Panc1 (cell line): Measurements from ENCODE around the gene FUT2.

Experiments
- POLR2AphosphoS5 ChIP-seq: IDR thresholded peaks from 2 replicates; pipeline ENCODE4 v1.6.1; 2012; ENCODE audit warnings: mild to moderate bottlenecking, low read depth, low read length, moderate library complexity
- TF ChIP-seq, protein P1 (sequence below): fragments of 450-650 bp; IDR thresholded peaks from 2 replicates; pipeline ENCODE4 v1.5.1; 2017; ENCODE audit warnings: mild to moderate bottlenecking

DNA sequence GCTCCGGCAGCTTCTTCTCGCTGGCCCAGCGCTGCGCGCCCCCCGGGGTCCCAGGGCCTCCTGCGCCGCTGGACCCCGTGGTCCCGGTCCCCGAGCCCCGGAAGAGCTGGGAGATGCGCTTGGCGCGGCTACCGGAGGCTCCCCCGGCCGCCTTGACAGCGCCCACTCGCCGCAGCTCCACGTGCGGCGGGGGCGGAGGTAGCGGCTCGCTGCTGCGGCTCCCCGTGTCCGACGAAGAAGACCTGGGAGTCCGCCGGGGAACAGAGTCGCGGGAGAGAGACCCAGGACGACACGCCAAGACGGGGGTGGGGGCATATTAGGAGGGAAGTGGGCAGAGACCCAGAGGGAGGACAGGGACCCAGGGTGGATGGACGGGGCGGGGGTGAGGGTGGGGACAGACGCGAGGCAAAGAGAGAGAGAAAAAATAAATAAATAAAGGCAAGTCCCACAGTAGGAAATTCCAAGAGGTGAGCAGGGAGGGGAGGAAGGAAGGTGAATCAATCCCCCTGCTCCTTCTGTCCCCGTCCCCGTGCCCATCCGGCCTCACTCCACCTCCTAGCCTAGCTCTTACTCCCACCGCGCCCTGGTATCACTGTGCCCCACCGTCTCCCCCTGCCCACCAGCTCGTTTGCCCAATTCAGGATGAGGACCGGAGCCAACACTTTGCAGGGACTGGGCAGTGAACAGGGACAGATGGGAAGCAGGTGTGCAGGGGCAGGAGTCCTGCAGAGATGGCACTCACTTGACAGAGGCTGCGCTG lies 43.8 kb downstream of the FUT2 start:
- TF ChIP-seq, protein P1, sequence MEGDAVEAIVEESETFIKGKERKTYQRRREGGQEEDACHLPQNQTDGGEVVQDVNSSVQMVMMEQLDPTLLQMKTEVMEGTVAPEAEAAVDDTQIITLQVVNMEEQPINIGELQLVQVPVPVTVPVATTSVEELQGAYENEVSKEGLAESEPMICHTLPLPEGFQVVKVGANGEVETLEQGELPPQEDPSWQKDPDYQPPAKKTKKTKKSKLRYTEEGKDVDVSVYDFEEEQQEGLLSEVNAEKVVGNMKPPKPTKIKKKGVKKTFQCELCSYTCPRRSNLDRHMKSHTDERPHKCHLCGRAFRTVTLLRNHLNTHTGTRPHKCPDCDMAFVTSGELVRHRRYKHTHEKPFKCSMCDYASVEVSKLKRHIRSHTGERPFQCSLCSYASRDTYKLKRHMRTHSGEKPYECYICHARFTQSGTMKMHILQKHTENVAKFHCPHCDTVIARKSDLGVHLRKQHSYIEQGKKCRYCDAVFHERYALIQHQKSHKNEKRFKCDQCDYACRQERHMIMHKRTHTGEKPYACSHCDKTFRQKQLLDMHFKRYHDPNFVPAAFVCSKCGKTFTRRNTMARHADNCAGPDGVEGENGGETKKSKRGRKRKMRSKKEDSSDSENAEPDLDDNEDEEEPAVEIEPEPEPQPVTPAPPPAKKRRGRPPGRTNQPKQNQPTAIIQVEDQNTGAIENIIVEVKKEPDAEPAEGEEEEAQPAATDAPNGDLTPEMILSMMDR: no peak
- no peak for TF ChIP-seq POLR2AphosphoS5
